ENCODE data around the gene RNASE8.

RNASE8 gene

GRCh38 chr14:21073921-21074320 lies 16.3 kb downstream of the RNASE8 start:
- peaks cover 6% of the 10 kb centered on the region; the same call in 1 of the 2 replicates for H3F3A ChIP-seq (ENCODE audit: control insufficient read depth, insufficient read depth)
- no peaks in the 10 kb centered on the region for H3K36me3 ChIP-seq (ENCODE audit: control insufficient read depth, low read length)
- H3K4me2 ChIP-seq (ENCODE audit: low read length) = no peak overlapping the region
- H3K4me1 ChIP-seq (ENCODE audit: control insufficient read depth, low read length) = peaks cover 34% of the 10 kb centered on the region
- H3K9me3 ChIP-seq (ENCODE audit: control insufficient read depth, insufficient read depth, low read length) = no peaks in the 10 kb centered on the region
- peaks cover 23% of the 10 kb centered on the region for H3K27me3 ChIP-seq (ENCODE audit: control insufficient read depth, low read length)
- H3K79me2 ChIP-seq (ENCODE audit: control insufficient read depth, low read length) = no peaks in the 10 kb centered on the region
- no peak overlapping the region for H3K27ac ChIP-seq (ENCODE audit: low read depth, low read length)
- H4K20me1 ChIP-seq (ENCODE audit: control insufficient read depth, insufficient read depth, low read depth, low read length) = no peaks in the 10 kb centered on the region
- H3K4me3 ChIP-seq (ENCODE audit: low read length) = no peak overlapping the region
- TF ChIP-seq CTCF (IDR thresholded peaks at IDR 0.05; ENCODE audit: low read depth, low read length, poor library complexity, severe bottlenecking) = no peak
- no peak for TF ChIP-seq EZH2phosphoT487 (IDR thresholded peaks at IDR 0.05; ENCODE audit: borderline replicate concordance, low read length)
- no peaks in the 10 kb centered on the region for H3K9me2 ChIP-seq (replicated peaks; ENCODE audit: control insufficient read depth, low read length)

GRCh38 chr14:21074398-21075272 lies 17.0 kb downstream of the RNASE8 start:
- peaks cover 6% of the 10 kb centered on the region; the same call in 1 of the 2 replicates for H3F3A ChIP-seq (ENCODE audit: control insufficient read depth, insufficient read depth)
- no peaks in the 10 kb centered on the region for H3K9me3 ChIP-seq (ENCODE audit: control insufficient read depth, insufficient read depth, low read length)
- H3K4me3 ChIP-seq (ENCODE audit: low read length) = no peak overlapping the region
- no peaks in the 10 kb centered on the region for H3K79me2 ChIP-seq (ENCODE audit: control insufficient read depth, low read length)
- TF ChIP-seq CTCF (IDR thresholded peaks at IDR 0.05; ENCODE audit: low read depth, low read length, poor library complexity, severe bottlenecking) (no peak), EZH2phosphoT487 (IDR thresholded peaks at IDR 0.05; ENCODE audit: borderline replicate concordance, low read length) (no peak)
- H3K36me3 ChIP-seq (ENCODE audit: control insufficient read depth, low read length) = no peaks in the 10 kb centered on the region
- no peaks in the 10 kb centered on the region for H3K9me2 ChIP-seq (replicated peaks; ENCODE audit: control insufficient read depth, low read length)
- no peak overlapping the region for H3K4me2 ChIP-seq (ENCODE audit: low read length)
- peaks cover 18% of the 10 kb centered on the region for H3K27me3 ChIP-seq (ENCODE audit: control insufficient read depth, low read length)
- H3K4me1 ChIP-seq (ENCODE audit: control insufficient read depth, low read length) = peaks cover 27% of the 10 kb centered on the region
- no peaks in the 10 kb centered on the region for H4K20me1 ChIP-seq (ENCODE audit: control insufficient read depth, insufficient read depth, low read depth, low read length)
- H3K27ac ChIP-seq (ENCODE audit: low read depth, low read length) = no peak overlapping the region

GRCh38 chr14:21075719-21076437 lies 18.3 kb downstream of the RNASE8 start:
- Histone ChIP-seq H3K27ac (ENCODE audit: low read depth, low read length) (no peak overlapping the region), H3K9me3 (ENCODE audit: control insufficient read depth, insufficient read depth, low read length) (no peaks in the 10 kb centered on the region), H3F3A (ENCODE audit: control insufficient read depth, insufficient read depth) (peaks cover 6% of the 10 kb centered on the region; the same call in 1 of the 2 replicates), H3K9me2 (replicated peaks; ENCODE audit: control insufficient read depth, low read length) (no peaks in the 10 kb centered on the region), H3K27me3 (ENCODE audit: control insufficient read depth, low read length) (peaks cover 8% of the 10 kb centered on the region), H3K4me3 (ENCODE audit: low read length) (no peak overlapping the region), H3K79me2 (ENCODE audit: control insufficient read depth, low read length) (no peaks in the 10 kb centered on the region), H3K36me3 (ENCODE audit: control insufficient read depth, low read length) (no peaks in the 10 kb centered on the region), H3K4me1 (ENCODE audit: control insufficient read depth, low read length) (peaks cover 18% of the 10 kb centered on the region), H3K4me2 (ENCODE audit: low read length) (no peak overlapping the region), H4K20me1 (ENCODE audit: control insufficient read depth, insufficient read depth, low read depth, low read length) (no peaks in the 10 kb centered on the region)
- no peak for TF ChIP-seq EZH2phosphoT487 (IDR thresholded peaks at IDR 0.05; ENCODE audit: borderline replicate concordance, low read length)
- no peak for TF ChIP-seq CTCF (IDR thresholded peaks at IDR 0.05; ENCODE audit: low read depth, low read length, poor library complexity, severe bottlenecking)

Data from DOHH2 (cell line).